K562 (cell line): ENCODE data around the gene NIPSNAP2. TPM values are rescaled to one million over a fixed set of nuclear protein-coding genes. Genes with fewer than 3 reads are reported as not detected.
A peak's percentile ranks its signal among the peaks of the same experiment; 100 is the strongest.

ENCODE experiments used
- ATAC-seq: fragments of 200-7000 bp; cut with Tn5 transposase; 3 replicates; pipeline ENCODE4 v1.9.1; 2020; ENCODE audit warnings: moderate library complexity
- BruUV-seq: library from RNA; stranded (reverse); fragments of 400-500 nt; replicated peaks from 2 replicates; lab custom pipeline; 2021; lab: Mats Ljungman, UMichigan
- CTCF ChIA-PET: fragments of 300-600 bp; formaldehyde crosslinking; extraction: SDS; loops from one replicate; lab custom pipeline; 2021; ENCODE audit warnings: low intra/inter-chr PET ratio; lab: Yijun Ruan, JAX
- POLR2A ChIA-PET: fragments of 300-600, 350-650 bp; sonication (Branson Sonifier 250); formaldehyde crosslinking; extraction: SDS; loops from one replicate; lab custom pipeline; 2021; ENCODE audit warnings: antibody characterized with exemption, inconsistent platforms; lab: Yijun Ruan, JAX
- DNase-seq, 4 experiments: peaks; one replicate each; pipeline versions ENCODE4 v3.0.0 to v3.0.0-alpha.2; 2011 to 2018; ENCODE audit warnings: low spot score in 3 of 4, mixed read lengths in 3 of 4; ENCODE audit errors: extremely low read depth in 1 of 4
- FAIRE-seq: peaks from 2 replicates; lab custom pipeline; 2011; peaks lifted over from hg19 to GRCh38; lab: Jason Lieb, UNC
- H2AFZ ChIP-seq: 2 replicates; pipeline ENCODE4 v1.6.0; 2011; ENCODE audit warnings: low read depth, low read length, control low read depth, inconsistent platforms
- H3K27ac ChIP-seq: fragments of 200-600 bp; 3 replicates; pipeline ENCODE4 v1.8.0; 2011; ENCODE audit warnings: low read depth, mild to moderate bottlenecking, control low read depth, inconsistent platforms, low read length, moderate library complexity, mixed read lengths; ENCODE audit errors: extremely low read depth
- H3K27me3 ChIP-seq, 2 experiments: fragments of 300-600 bp in 1 of 2; 2 replicates in 1 of 2; 3 replicates in 1 of 2; pipeline versions ENCODE4 v1.6.0 to v1.8.0; 2011; ENCODE audit warnings: inconsistent platforms in 2 of 2, low read length in 2 of 2, mild to moderate bottlenecking in 1 of 2, mixed read lengths in 1 of 2, moderate library complexity in 1 of 2; ENCODE audit not compliant: control insufficient read depth in 2 of 2, insufficient read depth in 2 of 2
- H3K36me3 ChIP-seq: fragments of 300-600 bp; 3 replicates; pipeline ENCODE4 v1.8.0; 2011; ENCODE audit warnings: mild to moderate bottlenecking, low read length, inconsistent platforms; ENCODE audit not compliant: control insufficient read depth, insufficient read depth
- H3K4me1 ChIP-seq, 2 experiments: fragments of 200-600 bp in 1 of 2; replicated peaks in 1 of 2; 2 replicates in 1 of 2; 3 replicates in 1 of 2; pipeline versions ENCODE4 v1.5.1 to v1.8.0; 2011; ENCODE audit warnings: inconsistent platforms in 2 of 2, low read length in 2 of 2, mild to moderate bottlenecking in 1 of 2, mixed read lengths in 1 of 2, moderate library complexity in 1 of 2; ENCODE audit not compliant: control insufficient read depth in 2 of 2, insufficient read depth in 2 of 2
- H3K4me2 ChIP-seq: 2 replicates; pipeline ENCODE4 v1.6.1; 2011; ENCODE audit warnings: low read length, control low read depth, inconsistent platforms, mixed read lengths; ENCODE audit not compliant: insufficient read depth
- H3K4me3 ChIP-seq: fragments of 200-600 bp; sonication (generic), shearing (Covaris generic); 2 replicates; pipeline ENCODE4 v1.5.1; 2016; ENCODE audit warnings: control low read depth, inconsistent platforms
- H3K79me2 ChIP-seq: fragments of 200-600 bp; 3 replicates; pipeline ENCODE4 v1.8.0; 2011; ENCODE audit warnings: low read length, inconsistent platforms; ENCODE audit not compliant: control insufficient read depth, insufficient read depth
- H3K9ac ChIP-seq, 2 experiments: 2 replicates each; pipeline versions ENCODE4 v1.6.0 to v1.6.1; 2011; ENCODE audit warnings: low read depth in 2 of 2, low read length in 2 of 2, control low read depth in 1 of 2, inconsistent platforms in 1 of 2, mild to moderate bottlenecking in 1 of 2, mixed read lengths in 1 of 2; ENCODE audit not compliant: insufficient read depth in 1 of 2
- H3K9me1 ChIP-seq: one replicate; pipeline ENCODE4 v1.6.0; 2011; ENCODE audit warnings: inconsistent platforms, mild to moderate bottlenecking, low read length, moderate library complexity; ENCODE audit not compliant: control insufficient read depth, insufficient read depth
- H3K9me3 ChIP-seq: replicated peaks from 2 replicates; pipeline ENCODE4 v1.5.1; 2011; ENCODE audit warnings: low read depth, low read length, inconsistent platforms; ENCODE audit not compliant: control insufficient read depth, insufficient read depth
- H4K20me1 ChIP-seq: replicated peaks from 2 replicates; pipeline ENCODE4 v1.6.1; 2011; ENCODE audit warnings: low read length, inconsistent platforms, mixed read lengths; ENCODE audit not compliant: control insufficient read depth, insufficient read depth
- CBX3 ChIP-seq, 2 experiments: IDR thresholded peaks; 1 replicate in 1 of 2; 2 replicates in 1 of 2; pipeline ENCODE4 v1.6.1; 2012; ENCODE audit warnings: inconsistent platforms in 2 of 2, low read length in 2 of 2, borderline replicate concordance in 1 of 2, control low read depth in 1 of 2
- HDGF ChIP-seq: fragments of 450-650 bp; IDR thresholded peaks from 2 replicates; pipeline ENCODE4 v1.6.1; 2016
- MYC ChIP-seq, 2 experiments: fragments of 250-450 bp in 1 of 2; sonication (Bioruptor Pico) in 1 of 2; IDR thresholded peaks; 2 replicates each; pipeline versions ENCODE4 v1.5.1 to v1.6.1; 2012 to 2021; ENCODE audit warnings: low read depth in 2 of 2, borderline replicate concordance in 1 of 2, improper control_type of control experiment in 1 of 2, low read length in 1 of 2, mild to moderate bottlenecking in 1 of 2, moderate library complexity in 1 of 2
- PHF20 ChIP-seq: fragments of 450-650 bp; IDR thresholded peaks from 2 replicates; pipeline ENCODE4 v1.6.1; 2018; ENCODE audit not compliant: partially characterized antibody
- SPI1 ChIP-seq: IDR thresholded peaks from 2 replicates; pipeline ENCODE4 v1.6.1; 2011; ENCODE audit warnings: low read depth, low read length, control low read depth, borderline replicate concordance
- ZFP36 ChIP-seq: fragments of 150-350 bp; IDR thresholded peaks from 2 replicates; pipeline ENCODE4 v1.6.1; 2018; ENCODE audit warnings: low read length, low read depth; ENCODE audit not compliant: partially characterized antibody
- ZNF146 ChIP-seq: IDR thresholded peaks from one replicate; pipeline ENCODE4 v1.6.1; 2018; ENCODE audit warnings: missing compliant biosample characterization; ENCODE audit not compliant: unreplicated experiment
- WGBS: fragments of 100-300 bp; shearing (Covaris generic); methylation state at CpG from one replicate; pipeline ENCODE4 v1.1.6; 2016; ENCODE audit warnings: low coverage, mixed read lengths; ENCODE audit not compliant: insufficient coverage; ENCODE audit errors: missing lambda C conversion rate; 5-methylcytosine and 5-hydroxymethylcytosine counted together
- in situ Hi-C: fragments of 300-500 bp; cut with MboI; formaldehyde crosslinking; loops from 4 replicates; pipeline ENCODE4 v1.15.0; 2018; ENCODE audit warnings: inconsistent platforms, mixed read lengths
- intact Hi-C: fragments of 100-400 bp; cut with micrococcal nuclease; formaldehyde crosslinking; loops from 2 replicates; pipeline ENCODE4 v1.14.2; 2022
- polyA plus RNA-seq, 8 experiments: library from polyadenylated mRNA; depleted of rRNA in 4 of 8; stranded (reverse) in 5 of 8; unstranded in 3 of 8; fragments of >200 nt; fragmentation: Nextera tagmentation in 2 of 8; fragmentation: Illumina TruSeq in 1 of 8; extraction: Ambion mirVana in 2 of 8; extraction: Trizol in 1 of 8; gene quantifications; 2 replicates each; pipeline versions ENCODE4 v1.2.1 to v1.2.3, GENCODE V29; 2011 to 2014; ENCODE audit warnings: inconsistent platforms in 1 of 8, missing spikeins in 1 of 8
- total RNA-seq, 7 experiments: library from RNA; depleted of rRNA in 6 of 7; stranded (reverse); fragments of >200 nt in 6 of 7; fragmentation: Illumina TruSeq in 2 of 7; extraction: Trizol in 2 of 7; gene quantifications; 2 replicates each; pipeline versions ENCODE4 v1.2.1 to v1.2.3, GENCODE V29; 2011 to 2021; ENCODE audit warnings: low replicate concordance in 1 of 7
- TF ChIP-seq, protein P1 (sequence below): fragments of 150-350 bp; IDR thresholded peaks from 2 replicates; pipeline ENCODE4 v1.6.1; 2014; ENCODE audit warnings: low read depth, mild to moderate bottlenecking, low read length, borderline replicate concordance
- TF ChIP-seq, protein P2 (sequence below): IDR thresholded peaks from 2 replicates; pipeline ENCODE4 v1.6.1; 2014; ENCODE audit warnings: antibody characterized with exemption

The NIPSNAP2 gene
- total and polyA plus RNA-seq, 9 of the 15 experiments (the other 6 are each of a cell fraction or from before 2014, with no cell fraction given): 24.9 to 107 (median 53.0) TPM

DNA sequence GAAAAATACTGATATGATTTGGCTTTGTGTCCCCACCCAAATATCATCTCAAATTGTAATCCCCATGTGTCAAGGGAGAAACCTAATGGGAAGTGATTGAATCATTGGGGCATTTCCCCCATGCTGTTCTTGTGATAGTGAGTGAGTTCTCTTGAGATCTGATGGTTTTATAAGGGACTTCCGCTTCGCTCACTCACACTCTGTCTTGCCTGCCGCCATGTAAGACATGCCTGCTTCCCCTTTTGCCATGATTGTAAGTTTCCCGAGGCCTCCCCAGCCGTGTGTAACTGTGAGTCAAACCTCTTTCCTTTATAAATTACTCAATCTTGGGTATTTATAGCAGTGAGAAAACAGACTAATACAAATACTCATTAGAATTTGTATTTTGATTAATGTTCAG, 17.8 kb upstream of the NIPSNAP2 start:
- no TSS peak for BruUV-seq
- intact Hi-C loops: no loop called here
- CTCF ChIA-PET: no interaction called here
- Histone ChIP-seq H3K27me3 (0 out of 5 replicates have a peak, but pooled peaks cover 0 to 3% of the 10 kb centered on the region in 2 experiments), H3K79me2 (no peaks in the 10 kb centered on the region), H3K4me1 (peaks cover 0 to 1% of the 10 kb centered on the region in 2 experiments; a peak in 1 of 5 replicates), H3K9me1 (no peaks in the 10 kb centered on the region), H4K20me1 (no peaks in the 10 kb centered on the region), H3K9me3 (no peaks in the 10 kb centered on the region), H3K36me3 (no peaks in the 10 kb centered on the region), H2AFZ (no peak overlapping the region), H3K4me2 (no peak overlapping the region), H3K9ac (no peak overlapping the region), H3K27ac (no peak overlapping the region), H3K4me3 (no peak overlapping the region)
- DNase-seq (no peak), FAIRE-seq (no peak), ATAC-seq (no peak)
- WGBS: 24% methylated on average over 5 of the region's 5 CpGs
- peak; percentile 81 for TF ChIP-seq ZFP36
- 0 out of 2 replicates have a peak, but pooled peaks have one; percentile 34 for TF ChIP-seq SPI1
- TF ChIP-seq PHF20: no peak
- POLR2A ChIA-PET: no interaction called here
- in situ Hi-C loops: no loop called here

DNA sequence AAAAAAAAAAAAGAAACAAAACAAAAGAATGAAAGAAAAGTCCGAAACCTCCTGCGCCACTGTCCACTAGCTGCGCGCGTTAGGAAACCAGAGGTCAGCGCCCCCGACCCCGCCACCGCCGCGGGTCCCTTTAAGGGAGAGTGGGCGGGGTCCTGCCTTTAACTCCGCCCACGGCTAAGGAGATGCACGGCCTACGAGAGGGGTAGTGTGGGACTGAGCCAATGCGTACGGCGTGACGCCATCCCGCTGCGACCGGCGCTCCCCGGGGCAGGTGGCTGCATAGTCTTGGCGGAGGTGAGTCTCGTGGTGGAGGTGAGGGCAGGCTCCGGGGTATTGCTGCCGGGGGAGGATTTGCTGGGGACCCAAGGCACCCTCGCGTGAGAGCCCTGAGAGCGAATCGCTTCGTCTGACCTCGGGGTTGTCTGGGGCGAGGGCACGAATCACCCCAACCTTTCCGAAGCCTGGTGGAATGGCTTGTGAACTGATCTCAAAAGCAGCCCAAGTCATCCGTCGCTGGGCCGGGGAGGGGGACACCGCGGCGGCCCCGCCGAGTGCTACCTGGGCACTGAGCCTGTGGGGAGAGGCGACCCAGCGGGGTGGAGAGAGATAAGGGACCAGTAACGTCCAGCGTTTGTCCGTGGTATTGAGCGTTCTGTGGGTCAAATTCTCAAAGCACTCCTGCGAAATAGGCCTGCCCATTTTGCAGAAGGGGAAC, 12.6 kb upstream of the NIPSNAP2 start, which contains the start of gene MRPS17:
TSS of gene MRPS17 (plus strand) at position 241 of the 715 bp plus-strand sequence. CDS start 1,319 bp downstream, outside the sequence.
- no peaks in the 10 kb centered on the region for H3K9me1 ChIP-seq
- in situ Hi-C loops (no loop called here), intact Hi-C loops (no loop called here)
- peak; percentile 100 for ATAC-seq
- peaks cover 3 to 18% of the 10 kb centered on the region in 2 experiments; a peak in 4 of 5 replicates for H3K4me1 ChIP-seq
- no peaks in the 10 kb centered on the region; the same call in 1 of the 2 replicates for H3K9me3 ChIP-seq
- peak within 1 kb of the TSS; percentile 99 for H3K4me2 ChIP-seq
- TSS peak; percentile 55 for BruUV-seq
- H3K27me3 ChIP-seq: no peaks in the 10 kb centered on the region
- peak; percentile 95 to 97 (median 96) for DNase-seq
- peak within 1 kb of the TSS; percentile 100 for H3K4me3 ChIP-seq
- peaks cover 37% of the 10 kb centered on the region for H3K36me3 ChIP-seq
- WGBS: 1% methylated on average over 34 of the region's 53 CpGs
- peak within 1 kb of the TSS; percentile 94 for H3K27ac ChIP-seq
- peak; percentile 91 for FAIRE-seq
- peak within 1 kb of the TSS; percentile 96 to 100 for H3K9ac ChIP-seq
- POLR2A ChIA-PET: no interaction called here
- peak within 1 kb of the TSS; percentile 90 for H2AFZ ChIP-seq
- peaks cover 25% of the 10 kb centered on the region for H3K79me2 ChIP-seq
- CTCF ChIA-PET: no interaction called here
- no peaks in the 10 kb centered on the region for H4K20me1 ChIP-seq
- TF ChIP-seq, protein P1, sequence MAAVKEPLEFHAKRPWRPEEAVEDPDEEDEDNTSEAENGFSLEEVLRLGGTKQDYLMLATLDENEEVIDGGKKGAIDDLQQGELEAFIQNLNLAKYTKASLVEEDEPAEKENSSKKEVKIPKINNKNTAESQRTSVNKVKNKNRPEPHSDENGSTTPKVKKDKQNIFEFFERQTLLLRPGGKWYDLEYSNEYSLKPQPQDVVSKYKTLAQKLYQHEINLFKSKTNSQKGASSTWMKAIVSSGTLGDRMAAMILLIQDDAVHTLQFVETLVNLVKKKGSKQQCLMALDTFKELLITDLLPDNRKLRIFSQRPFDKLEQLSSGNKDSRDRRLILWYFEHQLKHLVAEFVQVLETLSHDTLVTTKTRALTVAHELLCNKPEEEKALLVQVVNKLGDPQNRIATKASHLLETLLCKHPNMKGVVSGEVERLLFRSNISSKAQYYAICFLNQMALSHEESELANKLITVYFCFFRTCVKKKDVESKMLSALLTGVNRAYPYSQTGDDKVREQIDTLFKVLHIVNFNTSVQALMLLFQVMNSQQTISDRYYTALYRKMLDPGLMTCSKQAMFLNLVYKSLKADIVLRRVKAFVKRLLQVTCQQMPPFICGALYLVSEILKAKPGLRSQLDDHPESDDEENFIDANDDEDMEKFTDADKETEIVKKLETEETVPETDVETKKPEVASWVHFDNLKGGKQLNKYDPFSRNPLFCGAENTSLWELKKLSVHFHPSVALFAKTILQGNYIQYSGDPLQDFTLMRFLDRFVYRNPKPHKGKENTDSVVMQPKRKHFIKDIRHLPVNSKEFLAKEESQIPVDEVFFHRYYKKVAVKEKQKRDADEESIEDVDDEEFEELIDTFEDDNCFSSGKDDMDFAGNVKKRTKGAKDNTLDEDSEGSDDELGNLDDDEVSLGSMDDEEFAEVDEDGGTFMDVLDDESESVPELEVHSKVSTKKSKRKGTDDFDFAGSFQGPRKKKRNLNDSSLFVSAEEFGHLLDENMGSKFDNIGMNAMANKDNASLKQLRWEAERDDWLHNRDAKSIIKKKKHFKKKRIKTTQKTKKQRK: no peak
- TF ChIP-seq MYC (IDR thresholded peaks at IDR 0.05; ENCODE audit: low read depth, low read length) (peak; percentile 99), MYC (CRISPR knock-in tag; IDR thresholded peaks at IDR 0.05; ENCODE audit: borderline replicate concordance, low read depth) (peak; percentile 87), CBX3 (IDR thresholded peaks at IDR 0.05; ENCODE audit: borderline replicate concordance in 1 of 2, low read length in 2 of 2) (peak in 1 of 2 experiments; percentile 45; a peak in 1 of 3 replicates), ZNF146 (no peak), HDGF (no peak)
- TF ChIP-seq, protein P2, sequence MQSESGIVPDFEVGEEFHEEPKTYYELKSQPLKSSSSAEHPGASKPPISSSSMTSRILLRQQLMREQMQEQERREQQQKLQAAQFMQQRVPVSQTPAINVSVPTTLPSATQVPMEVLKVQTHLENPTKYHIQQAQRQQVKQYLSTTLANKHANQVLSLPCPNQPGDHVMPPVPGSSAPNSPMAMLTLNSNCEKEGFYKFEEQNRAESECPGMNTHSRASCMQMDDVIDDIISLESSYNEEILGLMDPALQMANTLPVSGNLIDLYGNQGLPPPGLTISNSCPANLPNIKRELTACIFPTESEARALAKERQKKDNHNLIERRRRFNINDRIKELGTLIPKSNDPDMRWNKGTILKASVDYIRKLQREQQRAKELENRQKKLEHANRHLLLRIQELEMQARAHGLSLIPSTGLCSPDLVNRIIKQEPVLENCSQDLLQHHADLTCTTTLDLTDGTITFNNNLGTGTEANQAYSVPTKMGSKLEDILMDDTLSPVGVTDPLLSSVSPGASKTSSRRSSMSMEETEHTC: 0 out of 2 replicates have a peak, but pooled peaks have one; percentile 26
